ENCODE data around the gene RHBDD2. TPM values are rescaled to one million over a fixed set of nuclear protein-coding genes. Genes with fewer than 3 reads are reported as not detected.
A peak's percentile ranks its signal among the peaks of the same experiment; 100 is the strongest.
"Not testable (repeated sequence)": the region's sequence is repeated elsewhere in the genome, so short reads cannot be mapped to it uniquely, and the experiment has no call there.

RHBDD2 gene
- polyA plus RNA-seq (2012; ENCODE audit: missing spikeins) = 10.2 TPM

- DNase-seq (ENCODE audit: insufficient read length) (peak; percentile 99), FAIRE-seq (peak; percentile 93)
- TF ChIP-seq POLR2AphosphoS5 (IDR thresholded peaks at IDR 0.05; ENCODE audit: low read depth, low read length) (peak; percentile 86), POLR2A (IDR thresholded peaks at IDR 0.05; ENCODE audit: low read depth, low read length) (peak; percentile 93), TAF1 (IDR thresholded peaks at IDR 0.05; ENCODE audit: borderline replicate concordance, low read depth, low read length) (peak; percentile 69)
These were observed at the start of gene RHBDD2 for GRCh38 chr7:75878769-75879611. RHBDD2 (plus strand) TSS chr7:75879034; CDS start chr7:75879083, 49 bp downstream.

DNA sequence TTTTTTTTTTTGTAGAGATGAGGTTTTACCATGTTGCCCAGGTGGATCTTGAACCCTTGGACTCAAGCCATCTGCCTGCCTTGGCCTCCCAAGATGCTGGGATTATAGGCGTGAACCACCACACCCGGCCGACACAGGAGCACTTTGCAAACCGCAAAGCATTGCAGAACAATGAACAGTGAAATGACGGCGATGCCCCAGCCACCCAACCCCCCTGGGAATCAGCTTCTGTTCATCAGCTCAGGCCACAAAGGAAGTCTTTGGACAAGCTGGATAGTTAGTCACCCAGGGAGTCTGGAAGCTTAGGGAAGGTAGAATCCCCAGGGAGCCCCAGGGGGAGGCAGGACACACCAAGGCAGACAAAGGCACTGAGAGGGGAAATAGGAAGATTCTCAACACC lies 49.2 kb upstream of the RHBDD2 start:
- DNase-seq (ENCODE audit: insufficient read length); FAIRE-seq: not testable (repeated sequence)

GRCh38 chr7:75830978-75831377 lies 47.9 kb upstream of the RHBDD2 start:
- TF ChIP-seq POLR2AphosphoS5 (IDR thresholded peaks at IDR 0.05; ENCODE audit: low read depth, low read length) (no peak), TAF1 (IDR thresholded peaks at IDR 0.05; ENCODE audit: borderline replicate concordance, low read depth, low read length) (no peak), POLR2A (IDR thresholded peaks at IDR 0.05; ENCODE audit: low read depth, low read length) (no peak)
- DNase-seq (ENCODE audit: insufficient read length) (no peak), FAIRE-seq (no peak)

DNA sequence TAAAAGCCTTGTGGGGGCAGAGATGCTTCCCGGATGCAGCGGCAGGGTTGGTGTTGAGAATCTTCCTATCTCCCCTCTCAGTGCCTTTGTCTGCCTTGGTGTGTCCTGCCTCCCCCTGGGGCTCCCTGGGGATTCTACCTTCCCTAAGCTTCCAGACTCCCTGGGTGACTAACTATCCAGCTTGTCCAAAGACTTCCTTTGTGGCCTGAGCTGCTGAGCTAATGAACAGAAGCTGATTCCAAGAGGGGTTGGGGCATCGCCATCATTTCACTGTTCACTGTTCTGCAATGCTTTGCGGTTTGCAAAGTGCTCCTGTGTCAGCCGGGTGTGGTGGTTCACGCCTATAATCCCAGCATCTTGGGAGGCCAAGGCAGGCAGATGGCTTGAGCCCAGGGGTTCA lies 45.2 kb upstream of the RHBDD2 start:
- not testable (repeated sequence) for FAIRE-seq; DNase-seq (ENCODE audit: insufficient read length)

GRCh38 chr7:75835688-75836285 lies 43.0 kb upstream of the RHBDD2 start:
- no peak for DNase-seq (ENCODE audit: insufficient read length)
- TF ChIP-seq TAF1 (IDR thresholded peaks at IDR 0.05; ENCODE audit: borderline replicate concordance, low read depth, low read length) (no peak), POLR2AphosphoS5 (IDR thresholded peaks at IDR 0.05; ENCODE audit: low read depth, low read length) (no peak), POLR2A (IDR thresholded peaks at IDR 0.05; ENCODE audit: low read depth, low read length) (no peak)

GRCh38 chr7:75836798-75837197 lies 42.0 kb upstream of the RHBDD2 start:
- no peak for FAIRE-seq
- DNase-seq (ENCODE audit: insufficient read length) = no peak
- TF ChIP-seq POLR2A (IDR thresholded peaks at IDR 0.05; ENCODE audit: low read depth, low read length) = no peak
- TF ChIP-seq TAF1 (IDR thresholded peaks at IDR 0.05; ENCODE audit: borderline replicate concordance, low read depth, low read length) = no peak

More at GRCh38 chr7:75835688-75836285, 43.0 kb upstream of the RHBDD2 start:
- FAIRE-seq = no peak

DNA sequence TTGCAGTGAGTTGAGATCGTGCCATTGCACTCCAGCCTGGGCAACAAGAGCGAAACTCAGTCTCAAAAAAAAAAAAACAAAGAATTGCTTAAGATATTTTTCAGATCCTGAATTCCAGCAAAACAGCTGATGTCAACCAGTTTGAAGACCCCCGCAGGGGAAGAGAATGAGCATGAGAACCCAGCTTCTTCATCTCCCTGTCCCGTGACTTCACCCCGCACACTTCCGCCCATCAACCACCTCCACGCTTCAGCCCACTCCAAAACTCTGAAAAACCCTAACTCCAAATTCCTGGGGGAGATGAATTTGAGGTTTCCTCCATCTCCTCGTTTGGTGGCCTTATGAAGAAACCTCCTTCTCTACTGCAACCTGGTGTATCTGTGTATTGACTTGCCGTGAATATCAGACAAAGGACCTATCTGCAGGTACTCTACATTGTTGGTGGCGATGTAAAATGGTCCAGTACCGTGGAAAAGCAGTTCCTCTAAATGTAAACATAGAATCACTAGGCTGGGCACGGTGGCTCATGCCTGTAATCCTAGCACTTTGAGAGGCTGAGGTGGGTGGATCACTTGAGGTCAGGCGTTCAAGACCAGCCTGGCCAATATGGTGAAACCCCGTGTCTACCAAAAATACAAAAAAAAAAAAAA lies 40.4 kb upstream of the RHBDD2 start:
- not testable (repeated sequence) for DNase-seq (ENCODE audit: insufficient read length); FAIRE-seq

GRCh38 chr7:75840029-75840428 lies 38.8 kb upstream of the RHBDD2 start:
- DNase-seq (ENCODE audit: insufficient read length) = no peak
- no peak for FAIRE-seq
- TF ChIP-seq TAF1 (IDR thresholded peaks at IDR 0.05; ENCODE audit: borderline replicate concordance, low read depth, low read length) (no peak), POLR2AphosphoS5 (IDR thresholded peaks at IDR 0.05; ENCODE audit: low read depth, low read length) (no peak), POLR2A (IDR thresholded peaks at IDR 0.05; ENCODE audit: low read depth, low read length) (no peak)

DNA sequence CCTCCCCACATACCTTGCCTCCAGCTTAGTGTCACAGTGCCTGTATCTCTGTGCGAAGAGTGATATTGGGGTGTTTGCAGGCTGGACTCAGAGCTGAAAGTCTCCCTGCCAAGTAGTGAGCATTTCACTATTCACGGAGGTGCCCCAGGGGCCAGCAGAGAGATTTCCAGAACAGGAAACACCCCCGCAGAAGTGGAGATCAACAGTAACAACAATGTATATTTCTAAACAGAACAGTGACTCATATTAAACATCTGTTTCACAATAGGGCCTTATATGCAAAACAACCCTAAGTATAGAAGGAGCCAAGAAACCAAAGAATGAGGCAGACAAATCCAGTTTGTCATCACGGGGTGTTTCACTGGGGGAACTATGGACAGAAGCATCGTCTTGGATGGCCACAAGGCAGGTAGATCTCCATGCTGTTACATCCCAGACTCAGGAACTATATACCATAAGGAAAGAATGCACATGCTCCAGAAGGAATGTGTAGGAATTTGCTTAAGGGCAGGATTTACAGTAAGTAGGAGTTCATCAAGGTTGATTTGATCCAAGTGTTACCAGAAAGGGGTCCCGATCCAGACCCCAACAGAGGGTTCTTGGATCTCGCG lies 35.9 kb upstream of the RHBDD2 start:
- TF ChIP-seq POLR2AphosphoS5 (IDR thresholded peaks at IDR 0.05; ENCODE audit: low read depth, low read length) (peak; percentile 81), TAF1 (IDR thresholded peaks at IDR 0.05; ENCODE audit: borderline replicate concordance, low read depth, low read length) (no peak), POLR2A (IDR thresholded peaks at IDR 0.05; ENCODE audit: low read depth, low read length) (peak; percentile 76)
- no peak for FAIRE-seq
- DNase-seq (ENCODE audit: insufficient read length) = peak; percentile 36

GRCh38 chr7:75843613-75844116 lies 35.2 kb upstream of the RHBDD2 start:
- no peak for FAIRE-seq
- DNase-seq (ENCODE audit: insufficient read length) = no peak
- TF ChIP-seq POLR2AphosphoS5 (IDR thresholded peaks at IDR 0.05; ENCODE audit: low read depth, low read length) (no peak), TAF1 (IDR thresholded peaks at IDR 0.05; ENCODE audit: borderline replicate concordance, low read depth, low read length) (no peak), POLR2A (IDR thresholded peaks at IDR 0.05; ENCODE audit: low read depth, low read length) (no peak)

- TF ChIP-seq TAF1 (IDR thresholded peaks at IDR 0.05; ENCODE audit: borderline replicate concordance, low read depth, low read length) = no peak
- no peak for TF ChIP-seq POLR2A (IDR thresholded peaks at IDR 0.05; ENCODE audit: low read depth, low read length)
- no peak for TF ChIP-seq POLR2AphosphoS5 (IDR thresholded peaks at IDR 0.05; ENCODE audit: low read depth, low read length)
- DNase-seq (ENCODE audit: insufficient read length) (no peak), FAIRE-seq (no peak)
These were observed 34.7 kb upstream of the RHBDD2 start for GRCh38 chr7:75844158-75844557.

DNA sequence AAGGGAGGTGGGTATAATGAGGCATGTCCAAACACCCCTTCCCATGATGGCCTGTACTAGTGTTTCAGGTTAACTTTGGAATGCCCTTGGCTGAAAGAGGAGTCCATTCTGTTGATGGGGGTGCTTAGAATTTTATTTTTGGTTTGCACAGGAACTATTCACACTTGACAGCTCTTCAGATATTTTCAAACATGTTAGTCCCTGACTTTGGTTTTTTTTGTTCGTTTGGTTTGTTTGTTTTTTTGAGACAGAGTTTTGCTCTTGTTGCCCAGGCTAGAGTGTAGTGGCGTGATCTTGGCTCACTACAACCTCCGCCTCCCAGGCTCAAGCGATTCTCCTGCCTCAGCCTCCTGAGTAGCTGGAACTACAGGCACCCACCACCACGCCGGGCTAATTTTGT lies 33.7 kb upstream of the RHBDD2 start:
- not testable (repeated sequence) for FAIRE-seq; DNase-seq (ENCODE audit: insufficient read length)

Data from GM12892 (cell line).